NOMO-1 treated with dmso at 0.1 percent for 144 hours (cell line): ENCODE data around the gene FJX1.
A peak's percentile ranks its signal among the peaks of the same experiment; 100 is the strongest.

Experiments
- DNase-seq: peaks from one replicate; lab custom pipeline; 2025; ENCODE audit not compliant: unreplicated experiment; lab: John Stamatoyannopoulos, UW

FJX1 gene

DNA sequence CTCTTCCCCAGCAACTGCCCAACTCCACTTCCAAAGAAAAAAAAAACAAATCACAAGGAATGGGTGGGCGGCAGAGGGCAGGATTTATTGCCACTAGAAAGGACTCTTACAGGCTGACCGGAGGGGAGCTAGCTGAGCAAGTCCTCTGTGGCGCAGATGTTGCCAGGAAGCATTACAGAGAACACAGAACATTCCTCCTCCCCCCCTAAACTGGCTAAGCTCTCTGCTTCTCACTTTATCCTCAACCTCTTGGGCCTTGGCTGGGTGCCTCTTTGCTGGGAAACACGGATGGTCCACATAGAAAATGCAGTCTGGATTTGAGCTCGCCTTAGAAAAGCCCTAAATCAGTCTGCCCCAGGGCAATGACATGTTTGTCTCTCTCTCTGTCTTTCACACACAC lies 12.6 kb upstream of the FJX1 start:
- no peak for DNase-seq

- no peak for DNase-seq
These were observed 12.1 kb upstream of the FJX1 start for GRCh38 chr11:35606206-35606605.

GRCh38 chr11:35608502-35608901 lies 9.8 kb upstream of the FJX1 start:
- DNase-seq: no peak

DNA sequence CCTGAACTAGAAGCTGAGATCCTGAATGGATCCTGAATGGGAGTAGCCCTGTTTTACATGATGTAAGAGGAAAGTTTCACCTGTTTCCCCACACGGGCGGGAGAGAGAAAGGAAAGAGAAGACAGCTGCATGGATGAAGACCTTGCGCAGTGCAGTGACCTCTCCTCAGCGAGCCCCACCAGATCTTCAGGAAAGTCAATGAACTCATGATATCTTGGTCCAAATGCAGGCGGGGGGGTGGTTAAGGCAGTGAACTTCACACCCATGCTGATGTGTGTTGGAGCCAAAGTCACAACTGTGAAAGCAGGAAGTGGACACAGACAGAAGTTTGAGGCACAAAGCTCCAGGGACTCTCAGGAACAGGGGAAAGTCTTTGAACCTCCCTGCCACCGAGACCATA lies 8.6 kb upstream of the FJX1 start:
- DNase-seq: no peak

DNA sequence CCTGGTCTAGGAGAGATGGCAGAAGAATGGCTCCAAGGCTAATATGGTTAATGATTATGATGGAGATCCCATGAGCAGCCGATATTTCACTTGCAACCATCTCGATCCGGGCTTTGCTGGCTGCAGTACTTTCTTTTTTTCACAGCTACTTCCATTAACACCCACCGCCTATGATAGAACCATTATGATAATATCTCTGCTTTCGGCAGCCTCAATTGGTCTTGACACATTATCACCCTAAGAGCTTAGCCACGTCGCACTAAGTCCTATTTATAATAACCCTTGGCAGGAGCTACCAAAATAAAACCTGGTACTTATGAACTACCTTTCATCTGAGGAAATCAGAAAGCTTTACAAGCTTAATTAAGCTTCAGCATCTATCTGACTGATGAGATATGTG lies 7.6 kb upstream of the FJX1 start:
- DNase-seq: no peak

DNA sequence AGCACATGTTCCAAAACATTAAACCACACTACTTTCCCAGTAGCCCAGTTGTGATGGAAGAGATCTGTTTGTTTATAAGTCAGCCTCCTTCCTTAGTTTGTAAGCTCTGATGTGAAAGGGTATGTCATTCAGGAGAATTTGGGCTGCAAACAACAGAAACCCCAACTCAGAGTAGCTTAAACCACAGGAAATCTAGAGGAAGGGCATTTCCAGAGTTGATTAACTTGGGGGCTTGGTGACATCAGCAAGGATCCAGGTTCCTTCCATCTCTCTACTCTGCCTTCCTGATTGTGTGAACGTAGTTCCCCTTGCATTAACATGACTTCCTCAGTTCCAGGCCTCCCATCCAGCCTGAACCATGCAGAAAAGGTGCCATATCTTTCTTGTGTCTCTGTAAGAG lies 6.5 kb upstream of the FJX1 start:
- no peak for DNase-seq

- DNase-seq: no peak
These were observed 3.2 kb upstream of the FJX1 start for GRCh38 chr11:35614939-35615569.

- DNase-seq: peak; percentile 22
These were observed 2.0 kb upstream of the FJX1 start for GRCh38 chr11:35615921-35616900.

GRCh38 chr11:35617316-35617686 lies 959 bp upstream of the FJX1 start:
- no peak for DNase-seq

GRCh38 chr11:35618497-35619115 lies 346 bp downstream of the FJX1 start:
- no peak for DNase-seq

DNA sequence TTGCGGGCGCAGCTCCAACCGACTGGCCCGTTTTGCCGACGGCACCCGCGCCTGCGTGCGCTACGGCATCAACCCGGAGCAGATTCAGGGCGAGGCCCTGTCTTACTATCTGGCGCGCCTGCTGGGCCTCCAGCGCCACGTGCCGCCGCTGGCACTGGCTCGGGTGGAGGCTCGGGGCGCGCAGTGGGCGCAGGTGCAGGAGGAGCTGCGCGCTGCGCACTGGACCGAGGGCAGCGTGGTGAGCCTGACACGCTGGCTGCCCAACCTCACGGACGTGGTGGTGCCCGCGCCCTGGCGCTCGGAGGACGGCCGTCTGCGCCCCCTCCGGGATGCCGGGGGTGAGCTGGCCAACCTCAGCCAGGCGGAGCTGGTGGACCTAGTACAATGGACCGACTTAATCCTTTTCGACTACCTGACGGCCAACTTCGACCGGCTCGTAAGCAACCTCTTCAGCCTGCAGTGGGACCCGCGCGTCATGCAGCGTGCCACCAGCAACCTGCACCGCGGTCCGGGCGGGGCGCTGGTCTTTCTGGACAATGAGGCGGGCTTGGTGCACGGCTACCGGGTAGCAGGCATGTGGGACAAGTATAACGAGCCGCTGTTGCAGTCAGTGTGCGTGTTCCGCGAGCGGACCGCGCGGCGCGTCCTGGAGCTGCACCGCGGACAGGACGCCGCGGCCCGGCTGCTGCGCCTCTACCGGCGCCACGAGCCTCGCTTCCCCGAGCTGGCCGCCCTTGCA lies 1.0 kb downstream of the FJX1 start:
- DNase-seq: no peak

DNA sequence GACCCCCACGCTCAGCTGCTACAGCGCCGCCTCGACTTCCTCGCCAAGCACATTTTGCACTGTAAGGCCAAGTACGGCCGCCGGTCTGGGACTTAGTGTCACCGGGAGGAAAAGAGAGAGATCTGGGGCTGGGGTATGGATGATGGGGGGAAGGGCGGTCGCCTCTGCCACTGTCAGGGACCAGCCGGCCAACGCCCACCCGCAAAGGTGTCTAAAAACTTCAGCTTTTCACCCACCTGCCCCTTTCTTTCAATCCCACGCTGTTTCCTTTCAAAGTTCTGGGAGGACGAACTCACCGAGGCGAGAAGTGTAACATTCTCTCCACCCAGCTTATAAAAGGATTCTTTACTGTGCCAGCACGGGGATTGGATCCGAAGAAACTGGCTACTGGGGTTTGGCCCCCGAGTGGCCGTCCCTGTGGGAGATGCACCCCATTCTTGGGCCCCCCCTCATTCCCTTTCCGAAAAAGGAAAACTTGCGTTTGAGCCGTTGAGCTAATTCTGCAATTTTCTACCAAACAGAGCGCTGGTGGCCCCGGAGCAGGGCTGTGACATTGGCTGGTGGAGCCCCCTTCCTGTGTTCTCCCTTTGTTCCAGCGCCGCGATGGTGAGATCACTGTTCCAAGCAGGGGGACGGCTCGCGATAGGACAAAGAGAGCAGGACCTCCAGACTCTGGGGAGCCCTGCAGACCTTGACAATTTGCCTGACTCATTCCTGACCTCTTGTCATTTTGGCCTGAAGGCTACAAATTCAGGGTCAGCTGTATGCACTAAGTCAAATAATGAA lies 1.8 kb downstream of the FJX1 start:
- DNase-seq: no peak

DNA sequence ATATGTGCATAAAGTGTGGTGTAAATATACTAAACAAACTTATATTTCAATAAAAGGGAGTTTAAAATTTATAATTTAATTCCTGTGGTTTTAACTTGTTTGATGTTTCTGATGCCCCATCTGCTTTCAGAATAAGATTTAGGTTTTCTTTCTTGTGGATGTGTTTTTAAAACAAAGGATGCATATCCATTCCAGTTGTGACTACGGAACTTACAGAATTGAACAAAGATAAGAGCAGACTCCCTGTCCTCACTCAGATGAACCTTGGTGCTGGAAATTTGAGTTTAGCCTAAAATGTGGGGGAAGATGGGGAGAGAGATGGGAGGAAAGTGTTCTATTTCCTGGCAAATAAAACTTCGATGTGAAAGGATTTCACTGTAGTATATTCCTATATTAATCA lies 2.5 kb downstream of the FJX1 start:
- no peak for DNase-seq

- no peak for DNase-seq
These were observed 3.4 kb downstream of the FJX1 start for GRCh38 chr11:35621620-35622019.

- no peak for DNase-seq
These were observed 3.8 kb downstream of the FJX1 start for GRCh38 chr11:35622070-35622469.

DNA sequence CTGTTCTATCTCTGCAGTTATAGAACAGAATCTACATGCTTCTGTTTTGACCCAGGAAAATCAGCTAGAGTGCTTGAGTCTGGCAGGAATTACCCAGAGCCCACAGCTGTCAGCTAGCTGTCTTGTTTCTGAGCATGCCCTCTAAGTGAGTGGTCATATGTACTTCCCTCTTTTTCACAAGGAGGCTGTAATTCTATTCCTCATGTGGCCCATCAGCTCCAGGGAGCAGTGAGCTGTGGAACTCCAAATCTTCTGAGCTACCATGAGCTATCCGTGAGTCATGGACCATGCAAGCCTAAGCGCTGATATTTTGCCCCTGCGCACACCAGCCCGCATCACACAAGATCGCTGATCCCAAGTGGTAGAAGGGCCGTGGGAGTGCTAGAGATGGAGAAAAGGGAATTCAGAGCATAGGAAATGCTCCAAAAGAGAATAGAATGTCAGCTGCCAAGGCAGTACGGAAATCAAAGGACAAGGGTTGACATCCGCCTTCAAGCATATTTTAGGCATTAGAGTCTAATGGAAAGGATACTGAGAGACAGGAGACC lies 5.4 kb downstream of the FJX1 start:
- no peak for DNase-seq

DNA sequence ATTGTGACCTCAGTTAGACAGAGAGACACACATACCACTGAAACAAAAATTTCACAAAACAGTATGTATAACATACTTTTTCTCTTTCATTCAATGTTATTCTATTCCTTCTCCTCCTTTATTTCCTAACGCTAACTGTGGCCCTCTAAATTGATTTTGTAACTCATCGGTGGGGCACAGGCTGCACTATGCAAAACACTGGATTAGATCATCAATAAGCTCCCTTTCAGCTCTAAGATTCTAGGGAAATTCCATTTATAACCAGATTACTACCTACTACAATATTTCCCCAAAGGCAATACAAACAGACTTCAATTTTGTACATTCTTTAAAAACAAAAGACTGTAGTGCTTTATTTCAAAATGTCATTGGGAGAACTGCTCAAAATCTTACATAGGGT lies 6.1 kb downstream of the FJX1 start:
- DNase-seq: no peak

GRCh38 chr11:35624781-35625180 lies 6.5 kb downstream of the FJX1 start:
- no peak for DNase-seq

DNA sequence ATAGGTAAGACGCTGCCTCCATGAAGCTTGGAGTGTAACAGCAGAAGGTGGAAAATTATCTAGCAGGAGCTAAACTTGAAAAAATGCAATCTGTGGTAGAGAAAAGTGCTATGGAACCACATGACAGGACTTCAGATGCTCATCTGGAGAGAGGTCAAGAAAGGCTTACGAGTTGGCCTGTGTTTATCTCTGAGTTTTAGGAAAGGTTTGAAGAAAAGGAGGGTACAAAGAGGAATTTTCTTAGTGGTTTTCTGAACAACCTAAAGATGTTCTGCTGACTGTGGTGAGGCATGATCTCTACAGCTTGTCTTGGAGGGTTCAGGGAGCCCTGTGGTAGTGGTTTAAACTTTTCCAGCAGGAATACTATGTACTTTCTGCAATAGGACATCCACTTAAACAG lies 8.2 kb downstream of the FJX1 start:
- no peak for DNase-seq

DNA sequence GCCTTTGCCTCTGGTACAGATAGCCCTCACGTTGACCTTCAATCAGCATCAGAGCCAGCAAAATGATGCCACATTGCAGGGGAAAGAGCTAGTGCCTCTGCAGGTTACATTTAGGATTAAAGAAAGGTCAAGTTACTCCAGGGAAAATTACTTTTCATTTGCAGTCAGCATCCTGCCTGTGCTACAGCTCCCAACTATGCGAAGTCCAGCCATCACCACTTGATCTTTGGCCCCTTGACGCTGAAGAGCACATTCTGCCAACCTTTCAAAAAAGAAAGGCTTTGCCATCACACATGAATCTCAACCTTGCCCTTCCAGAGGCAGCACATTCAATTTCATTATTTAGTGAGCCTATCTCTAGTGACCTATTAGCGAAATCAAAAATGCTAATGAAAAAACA lies 11.3 kb downstream of the FJX1 start:
- no peak for DNase-seq
